Measurements from ENCODE around the gene BABAM2. TPM values are rescaled to one million over a fixed set of nuclear protein-coding genes. Genes with fewer than 3 reads are reported as not detected.

Gene BABAM2
- total RNA-seq, 1 experiment from 2014 or later = 57.6 TPM

DNA sequence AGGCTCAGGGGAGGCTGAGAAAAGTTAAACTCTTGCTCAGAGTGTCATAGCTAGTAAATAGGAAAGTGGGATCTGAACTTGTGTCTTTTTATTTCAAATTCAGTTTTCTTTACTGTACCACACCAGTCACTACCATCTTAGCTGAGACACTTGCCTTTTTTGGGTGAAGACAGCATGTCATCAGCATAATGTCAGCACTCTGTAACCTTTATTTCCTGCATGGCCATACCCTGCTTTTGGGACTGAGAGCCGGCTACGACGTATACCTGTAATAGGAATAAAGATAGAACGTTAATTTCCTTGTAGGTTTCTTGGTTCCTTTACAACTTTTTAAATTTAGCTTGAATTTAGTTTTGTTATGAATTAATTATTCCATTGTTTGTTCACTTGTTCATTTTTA is 202.8 kb downstream of the BABAM2 start:
- no peaks in the 10 kb centered on the region for H3K9me3 Mint-ChIP-seq (ENCODE audit: unreplicated experiment)
- no peak for TF ChIP-seq CTCF (IDR thresholded peaks at IDR 0.05; ENCODE audit: unreplicated experiment)
- intact Hi-C loops (cut with micrococcal nuclease) = no loop called here
- H3K4me1 Mint-ChIP-seq (ENCODE audit: insufficient read depth, unreplicated experiment) = peaks cover 17% of the 10 kb centered on the region
- no TSS peak for BruUV-seq (replicated peaks)
- no peak for DNase-seq (ENCODE audit: unreplicated experiment)
- POLR2A ChIA-PET = interaction anchor here (0.7 kb wide), 3 partner anchors 25 to 298 kb away, joined by 3 read pairs; no protein-coding TSS in a partner anchor
- CTCF ChIA-PET = no interaction called here
- H3K4me3 Mint-ChIP-seq (ENCODE audit: unreplicated experiment) = no peak overlapping the region
- H3K27me3 Mint-ChIP-seq (ENCODE audit: insufficient read depth, unreplicated experiment) = no peaks in the 10 kb centered on the region
- no peaks in the 10 kb centered on the region for H3K36me3 Mint-ChIP-seq (ENCODE audit: insufficient read depth, unreplicated experiment)
- no peak overlapping the region for H3K27ac Mint-ChIP-seq (ENCODE audit: low read depth, unreplicated experiment)

DNA sequence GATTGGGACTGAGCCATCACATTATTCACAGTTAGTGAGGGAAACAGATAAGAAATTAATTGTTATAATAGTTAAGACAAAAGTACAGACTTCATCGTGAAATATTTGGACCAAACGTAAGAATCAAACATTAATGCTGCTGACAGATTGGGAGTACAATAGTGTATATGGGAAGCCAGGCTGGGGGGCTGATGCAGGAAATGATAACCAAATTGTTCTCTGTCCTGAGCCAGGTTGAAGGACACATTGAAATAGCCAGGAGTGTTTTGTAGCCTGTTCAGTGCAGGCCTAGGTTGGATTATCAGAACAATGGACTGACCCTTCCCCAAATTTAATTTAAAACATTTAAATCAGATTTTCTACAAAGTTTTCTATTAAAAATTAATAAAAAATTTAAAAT is 203.2 kb downstream of the BABAM2 start:
- CTCF ChIA-PET = no interaction called here
- Mint-ChIP-seq H3K9me3 (ENCODE audit: unreplicated experiment) (no peaks in the 10 kb centered on the region), H3K27ac (ENCODE audit: low read depth, unreplicated experiment) (no peak overlapping the region), H3K4me3 (ENCODE audit: unreplicated experiment) (no peak overlapping the region), H3K4me1 (ENCODE audit: insufficient read depth, unreplicated experiment) (peaks cover 13% of the 10 kb centered on the region), H3K36me3 (ENCODE audit: insufficient read depth, unreplicated experiment) (no peaks in the 10 kb centered on the region), H3K27me3 (ENCODE audit: insufficient read depth, unreplicated experiment) (no peaks in the 10 kb centered on the region)
- no TSS peak for BruUV-seq (replicated peaks)
- POLR2A ChIA-PET = interaction anchor here (0.7 kb wide), 2 partner anchors 26 to 297 kb away, joined by 3 read pairs; no protein-coding TSS in a partner anchor
- no peak for TF ChIP-seq CTCF (IDR thresholded peaks at IDR 0.05; ENCODE audit: unreplicated experiment)
- no peak for DNase-seq (ENCODE audit: unreplicated experiment)
- intact Hi-C loops (cut with micrococcal nuclease) = no loop called here

GRCh38 chr2:28094739-28095138 is 204.2 kb downstream of the BABAM2 start:
- peak overlapping the region; percentile 13 for H3K27ac Mint-ChIP-seq (ENCODE audit: low read depth, unreplicated experiment)
- peaks cover 5% of the 10 kb centered on the region for H3K4me1 Mint-ChIP-seq (ENCODE audit: insufficient read depth, unreplicated experiment)

DNA sequence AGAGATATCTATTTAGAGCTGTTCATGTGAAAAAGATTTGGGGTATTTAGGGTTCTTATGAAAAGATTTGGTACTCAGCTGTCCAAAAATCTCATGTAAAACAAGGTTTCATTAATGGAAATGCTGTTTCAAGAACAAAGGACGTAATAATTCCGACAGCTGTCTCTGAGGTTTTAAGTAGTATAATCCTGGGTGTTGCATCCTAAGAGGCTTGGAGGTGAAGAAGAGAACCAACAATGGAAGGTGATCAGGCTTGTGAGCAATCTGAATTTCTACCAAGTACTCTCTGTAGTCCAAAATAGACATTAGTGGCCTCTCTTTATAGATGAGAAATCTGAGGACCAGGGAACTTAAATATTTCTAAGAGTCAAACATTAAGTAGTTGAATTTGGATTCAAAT is 205.1 kb downstream of the BABAM2 start:
- Mint-ChIP-seq H3K9me3 (ENCODE audit: unreplicated experiment) (no peaks in the 10 kb centered on the region), H3K4me3 (ENCODE audit: unreplicated experiment) (no peak overlapping the region), H3K27me3 (ENCODE audit: insufficient read depth, unreplicated experiment) (no peaks in the 10 kb centered on the region), H3K36me3 (ENCODE audit: insufficient read depth, unreplicated experiment) (peaks cover 3% of the 10 kb centered on the region), H3K27ac (ENCODE audit: low read depth, unreplicated experiment) (no peak overlapping the region), H3K4me1 (ENCODE audit: insufficient read depth, unreplicated experiment) (peaks cover 5% of the 10 kb centered on the region)
- no peak for DNase-seq (ENCODE audit: unreplicated experiment)
- TF ChIP-seq CTCF (IDR thresholded peaks at IDR 0.05; ENCODE audit: unreplicated experiment) = no peak
- no TSS peak for BruUV-seq (replicated peaks)
- POLR2A ChIA-PET = interaction anchor here (1.0 to 1.3 kb wide), 2 partner anchors 11 to 20 kb away, joined by 3 read pairs; no protein-coding TSS in a partner anchor
- intact Hi-C loops (cut with micrococcal nuclease) = no loop called here
- CTCF ChIA-PET = interaction anchor here (0.8 to 1.2 kb wide), 3 partner anchors 9 to 341 kb away, joined by 3 to 4 read pairs (median 4); no protein-coding TSS in a partner anchor

More at GRCh38 chr2:28094739-28095138, 204.2 kb downstream of the BABAM2 start:
- no peaks in the 10 kb centered on the region for H3K36me3 Mint-ChIP-seq (ENCODE audit: insufficient read depth, unreplicated experiment)
- no peak for DNase-seq (ENCODE audit: unreplicated experiment)
- no peak overlapping the region for H3K4me3 Mint-ChIP-seq (ENCODE audit: unreplicated experiment)
- no TSS peak for BruUV-seq (replicated peaks)
- no peaks in the 10 kb centered on the region for H3K27me3 Mint-ChIP-seq (ENCODE audit: insufficient read depth, unreplicated experiment)
- POLR2A ChIA-PET = no interaction called here
- intact Hi-C loops (cut with micrococcal nuclease) = no loop called here
- H3K9me3 Mint-ChIP-seq (ENCODE audit: unreplicated experiment) = no peaks in the 10 kb centered on the region
- CTCF ChIA-PET = interaction anchor here (0.6 kb wide), 1 partner anchor 74 kb away, joined by 4 read pairs; no protein-coding TSS in a partner anchor
- no peak for TF ChIP-seq CTCF (IDR thresholded peaks at IDR 0.05; ENCODE audit: unreplicated experiment)

Data from MCF 10A (cell line).